Heart left ventricle (tissue), 16 donors: ENCODE measurements around the gene HK2. TPM values are rescaled to one million over a fixed set of nuclear protein-coding genes. Genes with fewer than 3 reads are reported as not detected.
"Not testable (repeated sequence)": the region's sequence is repeated elsewhere in the genome, so short reads cannot be mapped to it uniquely, and the experiment has no call there.

Experiments used
- ATAC-seq, 4 donors: fragments of 200-7000 bp; cut with Tn5 transposase; one replicate each; pipeline ENCODE4 v1.9.1; 2020 to 2022; ENCODE audit warnings: moderate library complexity in 4 of 4, mild to moderate bottlenecking in 3 of 4, moderate number of reproducible peaks in 1 of 4
- DNase-seq, 5 donors: peaks; one replicate each; pipeline ENCODE4 v3.0.0-alpha.2; 2020
- H3K27ac ChIP-seq, 12 donors: fragments of 200-600 bp; sonication (generic) in 4 of 12; one replicate each; pipeline versions ENCODE4 v1.5.0 to v1.8.0; 2016 to 2022; ENCODE audit warnings: mild to moderate bottlenecking in 2 of 12
- H3K27me3 ChIP-seq, 9 donors: fragments of 200-600 bp; sonication (generic) in 2 of 9; one replicate each; pipeline versions ENCODE4 v1.5.1 to v1.8.0; 2016 to 2022; ENCODE audit warnings: mild to moderate bottlenecking in 3 of 9
- H3K36me3 ChIP-seq, 9 donors: fragments of 200-600 bp; sonication (generic) in 2 of 9; one replicate each; pipeline versions ENCODE4 v1.5.0 to v1.8.0; 2018 to 2022; ENCODE audit warnings: mild to moderate bottlenecking in 2 of 9
- H3K4me1 ChIP-seq, 12 donors: fragments of 200-600 bp; sonication (generic) in 4 of 12; one replicate each; pipeline versions ENCODE4 v1.5.0 to v1.8.0; 2016 to 2022; ENCODE audit warnings: mild to moderate bottlenecking in 3 of 12
- H3K4me3 ChIP-seq, 12 donors: fragments of 200-600 bp; sonication (generic) in 4 of 12; one replicate each; pipeline versions ENCODE4 v1.5.0 to v1.8.0; 2017 to 2022; ENCODE audit warnings: mild to moderate bottlenecking in 9 of 12, moderate library complexity in 4 of 12
- H3K9me3 ChIP-seq, 12 donors: fragments of 200-600 bp; sonication (generic) in 4 of 12; one replicate each; pipeline versions ENCODE4 v1.5.0 to v1.8.0; 2016 to 2022; ENCODE audit warnings: mild to moderate bottlenecking in 1 of 12
- POLR2A ChIP-seq, 2 donors: fragments of 450-650 bp; IDR thresholded peaks; one replicate each; pipeline ENCODE4 v1.6.1; 2017; ENCODE audit warnings: antibody characterized with exemption in 2 of 2, mild to moderate bottlenecking in 2 of 2, moderate library complexity in 2 of 2
- WGBS, 4 donors: extraction: QIAGEN DNeasy Blood & Tissue Kit in 2 of 4; methylation state at CpG; one replicate each; pipeline versions ENCODE4 v1.1.5 to v1.1.7; 2013 to 2018; 5-methylcytosine and 5-hydroxymethylcytosine counted together
- intact Hi-C, 10 donors: fragments of 100-400 bp; cut with DNase I; formaldehyde crosslinking; loops; one replicate each; pipeline versions ENCODE4 v1.11.1 to v1.14.2; 2022
- polyA plus RNA-seq, 2 donors: library from polyadenylated mRNA; stranded (reverse); fragments of 200-250 nt; gene quantifications; one replicate each; pipeline ENCODE4 v1.2.3, GENCODE V29; 2013
- total RNA-seq, 9 donors: library from RNA; depleted of rRNA in 2 of 9; stranded (reverse); fragments of >200 nt in 2 of 9; fragmentation: NEBNext Ultra II Directional in 3 of 9; extraction: Animal tissue kit (Norgen Biotek cat#: 25700) in 3 of 9; gene quantifications; one replicate each; pipeline versions ENCODE4 v1.1.0 to v1.2.4, GENCODE V29; 2016 to 2023
- TF ChIP-seq, protein P1 (sequence below), 12 donors: fragments of 200-600 bp; sonication (generic) in 4 of 12; IDR thresholded peaks; one replicate each; pipeline versions ENCODE4 v1.5.0 to v1.8.0; 2018 to 2022; ENCODE audit warnings: antibody characterized with exemption in 12 of 12, mild to moderate bottlenecking in 5 of 12
- donor health status: ischemic (EF 13 %, LVEDD 7.1; RV severe dilation, severe dysfunction).
- donor health status: healthy with polysubstance abuse.
- donor health status: DM: no; HTN: yes; CAD: no.
- donor health status: DM: no; HTN: no; CAD: no.
- donor health status: ischemic (EF 25% LVEDD 6.9; RV normal size, moderate dysfunction).
- donor health status: ischemic (EF 25% LVEDD 5.7; RV mildly dilated, moderate dysfunction).
- donor health status: healthy.
- donor health status: DM: yes; HTN: yes; CAD: no.
- donor health status: ischemic (EF 35%, LVEDD 5.7; RV mildly dilated, moderate dysfunction).
- donor health status: nonischemic (EF 11% LVEDD 7.7; RV severe dilation, severe dysfunction).
- donor health status: DM: yes; HTN: yes; CAD: no.
- donor health status: PGD.
- donor health status: ischemic (EF 29% LVEDD 5.4; RV normal size, mild dysfunction).
- donor health status: nonischemic (EF 23%, LVEDD 6.1; RV moderate dilation, normal function).

Gene HK2
- total and polyA plus RNA-seq, 11 donors: 1.9 to 31.5 (median 16.3) TPM

DNA sequence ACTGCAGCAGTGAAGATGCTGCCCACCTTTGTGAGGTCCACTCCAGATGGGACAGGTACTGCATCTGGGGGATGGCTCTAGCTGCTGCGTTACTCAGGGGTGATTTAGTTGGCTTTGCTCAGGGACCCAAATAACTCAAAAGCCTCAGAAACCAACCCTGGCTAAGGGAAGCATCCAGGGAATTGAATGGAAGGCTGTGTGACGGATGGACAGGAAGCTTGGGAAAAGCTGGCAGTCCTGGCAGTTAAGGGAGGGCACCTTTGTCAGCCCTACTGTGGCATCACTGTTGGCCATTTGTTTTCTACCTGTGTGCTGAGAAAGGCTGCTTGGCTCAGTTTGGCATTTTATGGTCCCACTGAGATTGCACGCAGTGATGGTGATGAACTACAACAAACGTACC is 20.5 kb downstream of the HK2 start:
- Histone ChIP-seq H3K27me3 (no peaks in the 10 kb centered on the region), H3K36me3 (peaks cover 0 to 10% (median 0%) of the 10 kb centered on the region in 9 donors), H3K27ac (no peak overlapping the region), H3K4me3 (no peak overlapping the region), H3K9me3 (no peaks in the 10 kb centered on the region), H3K4me1 (peaks cover 0 to 30% (median 6%) of the 10 kb centered on the region in 12 donors)
- no peak for TF ChIP-seq POLR2A (IDR thresholded peaks at IDR 0.05)
- TF ChIP-seq, protein P1, sequence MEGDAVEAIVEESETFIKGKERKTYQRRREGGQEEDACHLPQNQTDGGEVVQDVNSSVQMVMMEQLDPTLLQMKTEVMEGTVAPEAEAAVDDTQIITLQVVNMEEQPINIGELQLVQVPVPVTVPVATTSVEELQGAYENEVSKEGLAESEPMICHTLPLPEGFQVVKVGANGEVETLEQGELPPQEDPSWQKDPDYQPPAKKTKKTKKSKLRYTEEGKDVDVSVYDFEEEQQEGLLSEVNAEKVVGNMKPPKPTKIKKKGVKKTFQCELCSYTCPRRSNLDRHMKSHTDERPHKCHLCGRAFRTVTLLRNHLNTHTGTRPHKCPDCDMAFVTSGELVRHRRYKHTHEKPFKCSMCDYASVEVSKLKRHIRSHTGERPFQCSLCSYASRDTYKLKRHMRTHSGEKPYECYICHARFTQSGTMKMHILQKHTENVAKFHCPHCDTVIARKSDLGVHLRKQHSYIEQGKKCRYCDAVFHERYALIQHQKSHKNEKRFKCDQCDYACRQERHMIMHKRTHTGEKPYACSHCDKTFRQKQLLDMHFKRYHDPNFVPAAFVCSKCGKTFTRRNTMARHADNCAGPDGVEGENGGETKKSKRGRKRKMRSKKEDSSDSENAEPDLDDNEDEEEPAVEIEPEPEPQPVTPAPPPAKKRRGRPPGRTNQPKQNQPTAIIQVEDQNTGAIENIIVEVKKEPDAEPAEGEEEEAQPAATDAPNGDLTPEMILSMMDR (IDR thresholded peaks at IDR 0.05): no peak
- no peak for DNase-seq
- 93 to 97% (median 95%) methylated on average over 4 of the region's 4 CpGs for WGBS, 4 donors
- ATAC-seq: no peak
- intact Hi-C loops: no loop called here

DNA sequence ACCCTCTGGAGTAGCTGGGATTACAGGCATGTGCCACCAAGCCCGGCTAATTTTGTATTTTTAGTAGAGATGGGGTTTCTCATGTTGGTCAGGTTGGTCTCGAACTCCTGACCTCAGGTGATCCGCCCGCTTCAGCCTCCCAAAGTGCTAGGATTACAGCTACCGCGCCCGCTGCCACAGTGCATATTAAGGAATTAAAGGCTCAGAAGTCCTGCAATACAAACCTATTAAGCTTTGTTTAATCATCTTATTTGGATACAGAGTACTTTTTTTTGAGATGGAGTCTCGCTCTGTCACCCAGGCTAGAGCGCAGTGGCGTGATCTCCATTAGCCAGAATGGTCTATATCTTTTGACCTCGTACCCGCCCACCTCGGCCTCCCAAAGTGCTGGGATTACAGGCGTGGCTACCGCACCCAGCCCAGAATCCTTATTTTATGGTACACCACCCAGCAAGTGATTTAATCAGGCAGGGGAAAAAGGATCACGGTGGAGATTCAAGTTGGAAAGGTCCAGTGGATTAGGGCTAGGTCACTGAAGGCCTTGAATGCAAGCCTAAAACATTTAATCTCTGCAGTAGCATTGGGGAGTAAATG is 21.3 kb downstream of the HK2 start:
- 94 to 97% (median 96%) methylated on average over 16 of the region's 16 CpGs for WGBS, 4 donors

DNA sequence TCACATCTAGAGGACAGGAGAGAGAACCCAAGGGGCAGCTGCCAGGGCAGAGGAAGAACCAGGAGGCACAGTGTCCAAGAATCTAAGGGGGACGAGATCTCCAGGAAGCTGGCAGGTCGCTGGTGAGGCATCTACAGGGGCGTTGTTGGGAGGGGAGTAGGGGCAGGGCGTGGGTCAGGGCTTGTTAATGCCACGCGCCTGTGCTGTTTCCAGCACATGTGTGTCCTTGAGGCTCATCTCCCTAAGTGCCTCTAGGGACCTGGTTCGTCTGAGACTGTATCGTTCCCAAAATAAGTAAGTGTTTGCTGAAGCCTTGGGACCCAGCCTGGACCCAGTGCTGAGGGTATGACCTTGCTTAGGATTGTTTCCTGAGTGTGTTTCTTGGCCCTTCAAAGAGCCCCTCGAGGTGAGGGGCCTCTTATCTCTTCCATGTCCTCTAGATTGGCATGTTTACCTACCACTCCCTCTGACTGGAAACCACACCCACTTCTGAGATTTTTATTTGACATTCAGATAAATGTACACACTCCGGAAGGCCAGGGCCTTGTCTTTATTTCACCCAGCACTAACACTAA is 22.2 kb downstream of the HK2 start:
- TF ChIP-seq, protein P1 (IDR thresholded peaks at IDR 0.05): no peak
- TF ChIP-seq POLR2A (IDR thresholded peaks at IDR 0.05): no peak
- ATAC-seq (peak in 2 of 4 donors; percentile 59 to 75), DNase-seq (no peak)
- Histone ChIP-seq H3K9me3 (no peaks in the 10 kb centered on the region), H3K36me3 (peaks cover 0 to 10% (median 0%) of the 10 kb centered on the region in 9 donors), H3K4me3 (no peak overlapping the region), H3K4me1 (peaks cover 0 to 13% (median under 1%) of the 10 kb centered on the region in 12 donors), H3K27ac (peak overlapping the region in 1 of 12 donors; percentile 46), H3K27me3 (no peaks in the 10 kb centered on the region)
- 42 to 56% (median 49%) methylated on average over 10 of the region's 10 CpGs for WGBS, 4 donors
- intact Hi-C loops: no loop called here

More for the DNA sequence above, 21.3 kb downstream of the HK2 start:
- DNase-seq, intact Hi-C loops, ATAC-seq, H3K9me3 ChIP-seq, H3K36me3 ChIP-seq, H3K4me3 ChIP-seq, H3K27me3 ChIP-seq: not testable (repeated sequence)
- H3K4me1 ChIP-seq: peaks cover 0 to 22% (median 3%) of the 10 kb centered on the region in 12 donors
- H3K27ac ChIP-seq: peak overlapping the region in 1 of 12 donors; percentile 46

DNA sequence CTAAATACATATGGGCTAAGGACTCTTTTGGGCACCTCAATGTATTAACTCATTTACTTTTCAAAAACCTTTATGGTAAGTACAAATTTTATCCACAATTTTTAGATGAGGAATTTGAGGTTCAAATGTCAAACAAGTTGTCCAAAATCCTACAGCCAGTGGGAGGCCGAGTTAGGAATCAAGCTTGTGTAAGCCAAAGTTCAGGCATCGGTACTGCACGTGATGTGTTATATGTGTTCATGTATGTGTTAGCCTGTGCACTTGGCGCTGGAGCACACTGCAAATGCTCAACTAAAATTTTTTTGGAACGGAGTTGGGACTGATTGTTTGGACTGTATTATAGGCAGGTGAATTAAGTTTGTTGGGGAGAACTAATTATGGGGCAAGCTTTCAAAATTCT is 22.7 kb downstream of the HK2 start:
- H3K27me3 ChIP-seq: no peaks in the 10 kb centered on the region
- H3K27ac ChIP-seq: peak overlapping the region in 1 of 12 donors; percentile 46
- H3K4me1 ChIP-seq: peaks cover 0 to 15% (median 0%) of the 10 kb centered on the region in 12 donors
- H3K9me3 ChIP-seq: no peaks in the 10 kb centered on the region
- TF ChIP-seq POLR2A (IDR thresholded peaks at IDR 0.05): no peak
- TF ChIP-seq, protein P1 (IDR thresholded peaks at IDR 0.05): no peak
- intact Hi-C loops: no loop called here
- no peak overlapping the region for H3K4me3 ChIP-seq
- WGBS, 4 donors: 93 to 94% (median 94%) methylated on average over 5 of the region's 5 CpGs
- DNase-seq (no peak), ATAC-seq (no peak)
- H3K36me3 ChIP-seq: peaks cover 0 to 10% (median 0%) of the 10 kb centered on the region in 9 donors
